Kidney (tissue), 14 donors: ENCODE data around the gene RPL34. TPM values are rescaled to one million over a fixed set of nuclear protein-coding genes. Genes with fewer than 3 reads are reported as not detected.

Experiments
- DNase-seq, 5 donors: peaks; one replicate each; pipeline ENCODE4 v3.0.0-alpha.2; 2013 to 2020
- FAIRE-seq: peaks from 2 replicates; lab custom pipeline; 2012; peaks lifted over from hg19 to GRCh38; lab: Jason Lieb, UNC
- H3K27ac ChIP-seq, 2 donors: one replicate each; pipeline ENCODE4 v1.7.0; 2013; ENCODE audit warnings: low read depth in 2 of 2, low read length in 2 of 2, inconsistent platforms in 1 of 2
- H3K27me3 ChIP-seq: one replicate; pipeline ENCODE4 v1.7.1; 2013; ENCODE audit warnings: low read length, inconsistent platforms; ENCODE audit not compliant: control insufficient read depth, insufficient read depth
- H3K36me3 ChIP-seq, 3 donors: one replicate each; pipeline versions ENCODE4 v1.7.0 to v1.7.1; 2013; ENCODE audit warnings: low read length in 3 of 3, control low read depth in 1 of 3, inconsistent platforms in 1 of 3; ENCODE audit not compliant: insufficient read depth in 3 of 3, control insufficient read depth in 2 of 3
- H3K4me1 ChIP-seq, 3 donors: one replicate each; pipeline versions ENCODE4 v1.7.0 to v1.7.1; 2013; ENCODE audit warnings: low read length in 3 of 3, inconsistent platforms in 1 of 3, low read depth in 1 of 3; ENCODE audit not compliant: control insufficient read depth in 2 of 3, insufficient read depth in 2 of 3
- H3K4me3 ChIP-seq, 3 donors: one replicate each; pipeline versions ENCODE4 v1.7.0 to v1.8.1; 2013; ENCODE audit warnings: low read length in 3 of 3, control low read depth in 1 of 3, inconsistent platforms in 1 of 3
- H3K9ac ChIP-seq, 3 donors: one replicate each; pipeline versions ENCODE4 v1.7.0 to v1.7.1; 2013; ENCODE audit warnings: low read length in 3 of 3, control low read depth in 1 of 3, inconsistent platforms in 1 of 3
- H3K9me3 ChIP-seq, 3 donors: one replicate each; pipeline versions ENCODE4 v1.7.0 to v1.7.1; 2013; ENCODE audit warnings: low read length in 3 of 3, control low read depth in 1 of 3, inconsistent platforms in 1 of 3; ENCODE audit not compliant: control insufficient read depth in 2 of 3, insufficient read depth in 1 of 3
- intact Hi-C: fragments of 100-400 bp; cut with DNase I; formaldehyde crosslinking; loops from one replicate; pipeline ENCODE4 v1.11.1; 2022
- polyA plus RNA-seq: library from polyadenylated mRNA; stranded (reverse); fragments of 350-450 nt; fragmentation: Illumina TruSeq; extraction: RNeasy Lipid Tissue Mini Kit (QIAGEN cat#74804); gene quantifications from one replicate; pipeline ENCODE4 v1.2.3, GENCODE V29; 2014; ENCODE audit warnings: low read depth, low replicate concordance; ENCODE audit not compliant: insufficient read depth
- total RNA-seq: library from RNA; stranded (reverse); fragmentation: NEBNext Ultra II Directional; extraction: Animal tissue kit (Norgen Biotek cat#: 25700); gene quantifications from one replicate; pipeline ENCODE4 v1.2.1, GENCODE V29; 2021
- TF ChIP-seq, protein P1 (sequence below): IDR thresholded peaks from 3 replicates; pipeline ENCODE4 v1.5.1; 2012; ENCODE audit warnings: mild to moderate bottlenecking, moderate library complexity, borderline replicate concordance; ENCODE audit not compliant: insufficient read depth; ENCODE audit errors: extremely low read depth
- donor health status: control.
- donor health status: control.
- donor health status: control.
- donor health status: control.
- donor health status: control.
- donor health status: DM: yes; HTN: yes; CAD: no.
- donor health status: Normal renal cell carcinoma (clear cell type).

Gene RPL34
- total and polyA plus RNA-seq, 2 donors from 2014 or later, result 953 to 2,105 TPM

DNA sequence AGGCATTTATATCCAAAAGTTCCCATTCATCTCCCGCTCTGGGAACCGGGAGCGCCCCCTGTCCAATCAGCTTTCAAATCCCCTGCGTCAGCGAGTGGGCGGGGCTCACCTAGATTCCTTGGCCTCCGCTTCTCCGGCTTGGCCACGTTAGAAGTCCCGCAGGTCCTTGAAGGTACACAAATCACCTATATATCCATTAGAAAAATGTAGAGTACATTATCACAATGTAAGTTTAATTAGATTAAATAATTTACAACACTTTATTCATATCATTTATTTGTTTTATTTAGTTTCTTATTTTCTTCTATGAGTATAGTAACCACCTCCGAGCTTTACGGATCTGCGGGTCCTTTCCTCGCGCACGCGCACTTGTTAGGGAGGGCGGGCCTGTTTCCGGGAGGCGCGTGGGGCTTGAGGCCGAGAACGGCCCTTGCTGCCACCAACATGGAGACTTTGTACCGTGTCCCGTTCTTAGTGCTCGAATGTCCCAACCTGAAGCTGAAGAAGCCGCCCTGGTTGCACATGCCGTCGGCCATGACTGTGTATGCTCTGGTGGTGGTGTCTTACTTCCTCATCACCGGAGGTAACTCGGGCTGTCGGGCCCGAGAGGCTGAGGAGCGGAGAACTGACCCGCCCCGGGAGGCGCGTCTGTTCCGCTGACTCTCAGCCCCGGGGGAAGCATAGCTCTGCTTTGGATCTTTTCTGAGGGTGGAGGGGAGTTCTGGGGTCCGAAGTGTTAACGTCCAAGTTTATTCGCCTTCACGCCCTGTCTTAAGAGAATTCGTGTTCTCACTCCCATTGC lies 30.0 kb downstream of the RPL34 start, which contains the start of gene OSTC:
OSTC (plus strand) TSS at position 388 of the 802 bp plus-strand sequence; CDS start at position 445, 57 bp downstream.
- FAIRE-seq, result peak; percentile 98
- H3K9me3 ChIP-seq, result no peaks in the 10 kb centered on the region
- H3K27me3 ChIP-seq, result no peaks in the 10 kb centered on the region
- TF ChIP-seq, protein P1, sequence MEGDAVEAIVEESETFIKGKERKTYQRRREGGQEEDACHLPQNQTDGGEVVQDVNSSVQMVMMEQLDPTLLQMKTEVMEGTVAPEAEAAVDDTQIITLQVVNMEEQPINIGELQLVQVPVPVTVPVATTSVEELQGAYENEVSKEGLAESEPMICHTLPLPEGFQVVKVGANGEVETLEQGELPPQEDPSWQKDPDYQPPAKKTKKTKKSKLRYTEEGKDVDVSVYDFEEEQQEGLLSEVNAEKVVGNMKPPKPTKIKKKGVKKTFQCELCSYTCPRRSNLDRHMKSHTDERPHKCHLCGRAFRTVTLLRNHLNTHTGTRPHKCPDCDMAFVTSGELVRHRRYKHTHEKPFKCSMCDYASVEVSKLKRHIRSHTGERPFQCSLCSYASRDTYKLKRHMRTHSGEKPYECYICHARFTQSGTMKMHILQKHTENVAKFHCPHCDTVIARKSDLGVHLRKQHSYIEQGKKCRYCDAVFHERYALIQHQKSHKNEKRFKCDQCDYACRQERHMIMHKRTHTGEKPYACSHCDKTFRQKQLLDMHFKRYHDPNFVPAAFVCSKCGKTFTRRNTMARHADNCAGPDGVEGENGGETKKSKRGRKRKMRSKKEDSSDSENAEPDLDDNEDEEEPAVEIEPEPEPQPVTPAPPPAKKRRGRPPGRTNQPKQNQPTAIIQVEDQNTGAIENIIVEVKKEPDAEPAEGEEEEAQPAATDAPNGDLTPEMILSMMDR, result peak; percentile 23
- peak; percentile 95 to 99 (median 97) for DNase-seq
- peak within 1 kb of the TSS; percentile 59 to 95 (median 63) for H3K9ac ChIP-seq
- H3K36me3 ChIP-seq, result no peaks in the 10 kb centered on the region
- H3K27ac ChIP-seq, result peak within 1 kb of the TSS; percentile 51 to 63
- peak within 1 kb of the TSS; percentile 87 to 99 (median 97) for H3K4me3 ChIP-seq
- peaks cover 0 to 4% (median 0%) of the 10 kb centered on the region in 3 donors for H3K4me1 ChIP-seq
- intact Hi-C loops, result no loop called here

DNA sequence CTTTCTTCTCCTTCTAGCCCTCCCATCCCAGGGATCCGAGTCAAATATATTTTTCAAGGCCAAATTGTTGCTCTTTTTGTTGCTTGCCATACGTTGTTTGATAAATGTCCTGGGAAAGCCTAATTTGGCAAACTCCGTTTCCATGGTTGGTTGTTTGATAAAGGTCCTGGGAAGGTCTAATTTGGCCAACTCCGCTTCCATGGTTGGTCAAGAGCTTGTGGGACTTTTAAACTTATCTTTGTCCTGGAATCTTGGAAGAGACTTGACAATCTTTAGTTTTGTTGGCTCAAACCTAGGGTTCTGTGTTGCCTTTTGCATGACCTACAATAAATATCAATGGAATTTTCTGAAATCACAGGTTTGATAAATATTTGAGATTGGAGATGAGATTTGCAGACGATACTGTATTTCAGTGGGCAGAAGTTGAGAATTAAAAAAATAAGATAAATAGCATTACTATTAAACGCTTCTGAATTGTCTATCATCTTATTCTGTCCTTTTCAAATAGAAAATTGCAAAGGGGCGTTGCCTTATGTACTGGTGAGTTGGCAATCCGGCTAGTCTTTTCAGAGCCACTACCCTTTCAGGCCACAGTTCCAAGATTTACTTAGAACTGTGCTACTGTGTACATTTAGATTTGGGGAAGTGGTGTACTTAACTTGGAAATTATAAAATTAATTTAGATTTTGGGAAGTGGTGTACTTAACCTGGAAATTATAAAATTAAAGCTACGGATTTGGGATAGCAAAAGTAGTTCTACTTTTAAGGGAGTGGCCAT lies 30.8 kb downstream of the RPL34 start:
- intact Hi-C loops, result no loop called here
- no peak for FAIRE-seq
- Histone ChIP-seq H3K27ac (peak overlapping the region; percentile 51 to 63), H3K27me3 (no peaks in the 10 kb centered on the region), H3K4me1 (peaks cover 0 to 4% (median 0%) of the 10 kb centered on the region in 3 donors), H3K36me3 (no peaks in the 10 kb centered on the region), H3K4me3 (peak overlapping the region; percentile 87 to 99 (median 97)), H3K9ac (peak overlapping the region; percentile 59 to 95 (median 63)), H3K9me3 (no peaks in the 10 kb centered on the region)
- TF ChIP-seq, protein P1, result no peak
- DNase-seq, result peak in 2 of 5 donors; percentile 40 to 61

DNA sequence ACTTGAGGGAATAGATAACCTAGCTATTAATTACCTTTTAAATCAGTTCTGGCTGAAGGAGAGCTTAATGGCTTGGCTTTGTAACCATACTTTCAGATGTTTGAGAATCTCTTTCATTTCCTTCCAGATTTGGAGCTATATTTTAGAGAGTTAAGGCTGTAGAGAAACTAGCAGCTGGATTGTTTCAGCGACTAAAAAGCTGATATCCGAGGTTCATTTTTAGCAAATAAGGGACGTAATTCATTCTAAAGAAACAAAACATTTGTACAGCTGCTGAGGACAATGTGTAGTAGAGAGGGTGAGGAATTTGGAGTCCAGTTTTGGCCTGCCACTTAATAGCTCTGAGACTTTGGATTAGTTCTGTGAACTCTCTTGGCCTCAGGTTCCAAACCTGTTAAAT lies 42.3 kb downstream of the RPL34 start:
- FAIRE-seq (no peak), DNase-seq (peak in 2 of 5 donors; percentile 70 to 91)
- H3K4me1 ChIP-seq, result peaks cover 0 to 2% (median 0%) of the 10 kb centered on the region in 3 donors
- H3K36me3 ChIP-seq, result peaks cover 5 to 17% (median 9%) of the 10 kb centered on the region in 3 donors
- no peak overlapping the region for H3K9ac ChIP-seq
- H3K4me3 ChIP-seq, result no peak overlapping the region
- TF ChIP-seq, protein P1, result no peak
- H3K27me3 ChIP-seq, result no peaks in the 10 kb centered on the region
- H3K9me3 ChIP-seq, result no peaks in the 10 kb centered on the region
- intact Hi-C loops, result no loop called here
- no peak overlapping the region for H3K27ac ChIP-seq
